SHP77 (cell line): ENCODE data around the gene PRMT9.

Experiments used
- DNase-seq, 2 experiments: peaks; one replicate each; lab custom pipeline; 2025; lab: John Stamatoyannopoulos, UW

The PRMT9 gene

GRCh38 chr4:147617841-147618691, 65.9 kb downstream of the PRMT9 start:
- DNase-seq: no peak

DNA sequence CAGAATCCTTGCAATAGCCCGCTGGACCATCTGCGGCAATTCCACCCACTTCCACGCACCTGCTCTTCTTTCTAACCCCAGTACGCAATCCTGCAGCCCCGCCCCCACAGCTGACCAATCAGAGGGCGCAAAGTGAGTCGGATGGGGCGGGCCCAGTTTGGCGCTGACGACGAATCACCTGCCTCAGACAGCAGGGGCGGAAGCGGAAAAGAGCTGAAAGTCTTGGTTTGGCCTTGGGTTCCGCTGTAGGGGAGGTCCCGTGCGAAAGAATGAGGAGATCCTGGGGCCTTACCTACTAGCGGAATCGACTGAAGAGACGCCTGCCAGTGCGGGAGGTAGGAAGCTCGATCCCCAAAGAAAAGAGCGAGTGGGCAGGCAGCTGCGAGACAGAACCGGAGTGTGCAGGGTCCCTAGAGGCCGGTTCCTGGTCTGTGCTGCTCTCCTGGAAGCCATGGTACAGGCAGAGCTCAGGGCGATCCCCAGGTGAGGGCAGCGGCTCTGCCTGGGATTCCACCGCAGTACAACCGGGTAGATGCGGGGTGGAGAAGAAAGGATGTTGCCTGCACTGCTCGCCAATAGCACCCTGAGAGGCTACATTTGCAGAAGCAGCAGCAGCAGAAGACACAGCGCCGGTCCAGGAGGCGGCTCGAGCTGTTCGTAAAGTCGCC, 66.7 kb downstream of the PRMT9 start, which contains the start of gene TMEM184C:
Gene TMEM184C (plus strand): TSS at position 225 of the 668 bp plus-strand sequence. CDS start 560 bp downstream, outside the sequence.
- DNase-seq: peak; percentile 94 to 95

DNA sequence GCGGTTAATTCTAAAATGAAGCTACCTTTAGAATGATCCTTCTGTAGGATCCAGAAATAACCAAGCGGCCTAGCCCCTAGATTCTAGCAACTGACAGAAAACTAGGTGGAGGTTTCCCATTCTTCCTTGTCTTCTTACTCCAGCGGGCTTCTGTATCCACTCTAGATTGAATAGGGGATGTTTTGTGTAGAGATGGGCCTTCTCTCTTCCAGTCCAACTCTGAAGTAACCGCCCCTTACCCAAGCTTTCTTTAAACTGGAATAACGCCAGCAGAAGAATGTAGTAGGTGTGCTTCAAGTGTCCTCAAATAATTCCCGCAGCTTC, 67.2 kb downstream of the PRMT9 start:
- no peak for DNase-seq

DNA sequence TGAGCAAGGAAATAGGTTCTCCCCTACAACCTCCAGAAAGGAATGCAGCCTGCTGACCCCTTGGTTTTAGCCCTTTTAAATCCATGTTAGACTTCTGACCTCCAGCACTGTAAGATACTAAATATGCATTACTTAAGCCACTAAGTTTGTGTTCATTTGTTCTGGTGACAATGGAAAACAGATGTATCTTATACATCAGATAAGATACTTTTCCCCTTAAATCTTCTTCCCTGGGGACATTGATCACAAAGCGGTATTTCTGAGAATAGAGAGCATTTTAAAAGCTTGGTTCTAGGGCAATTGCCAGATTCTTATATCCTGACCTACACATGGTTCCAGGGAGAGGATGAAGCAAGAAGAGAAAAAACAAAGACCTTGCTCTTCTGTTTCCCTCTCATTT, 73.3 kb downstream of the PRMT9 start:
- no peak for DNase-seq

DNA sequence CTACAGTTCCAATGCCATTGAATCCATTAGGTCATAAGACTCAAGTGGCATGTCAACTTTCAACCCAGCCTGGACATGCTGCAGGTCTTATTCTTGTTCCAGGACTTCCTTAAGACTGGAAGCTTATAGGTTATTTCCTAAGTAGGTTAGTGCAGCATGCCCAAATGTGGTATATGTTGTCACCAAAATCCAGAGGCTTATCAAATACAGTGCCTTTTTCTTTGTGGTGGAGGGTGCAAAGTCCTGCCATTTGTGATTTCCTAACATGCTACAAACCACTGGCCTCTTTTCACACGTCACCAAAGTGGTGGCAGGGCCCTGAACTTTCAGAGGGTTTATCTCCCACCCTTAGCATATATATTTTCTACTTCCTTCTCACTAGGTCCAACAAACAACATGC, 76.5 kb downstream of the PRMT9 start:
- DNase-seq: no peak

DNA sequence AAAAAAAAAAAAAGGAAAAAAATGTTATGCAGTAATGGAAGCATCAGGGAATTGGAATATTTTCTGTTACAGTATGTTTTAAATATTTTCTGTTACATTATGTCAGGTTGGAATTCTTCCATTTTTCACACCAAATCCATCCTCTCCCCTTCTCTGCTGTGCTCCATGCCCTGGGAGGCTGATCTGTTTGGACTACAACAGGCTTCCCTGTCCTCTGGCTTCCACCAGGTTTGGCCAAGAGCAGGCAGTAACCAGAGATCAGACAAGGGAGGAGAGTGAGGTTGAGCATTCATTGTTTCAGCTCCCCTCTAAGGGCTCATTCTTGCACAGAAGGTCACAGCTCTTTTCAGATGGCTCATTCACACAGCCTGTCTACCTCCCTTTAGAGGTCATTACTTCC, 78.5 kb downstream of the PRMT9 start:
- no peak for DNase-seq

GRCh38 chr4:147599769-147600168, 84.2 kb downstream of the PRMT9 start:
- DNase-seq: no peak

GRCh38 chr4:147599206-147599605, 84.8 kb downstream of the PRMT9 start:
- no peak for DNase-seq

GRCh38 chr4:147597561-147597960, 86.4 kb downstream of the PRMT9 start:
- no peak for DNase-seq

DNA sequence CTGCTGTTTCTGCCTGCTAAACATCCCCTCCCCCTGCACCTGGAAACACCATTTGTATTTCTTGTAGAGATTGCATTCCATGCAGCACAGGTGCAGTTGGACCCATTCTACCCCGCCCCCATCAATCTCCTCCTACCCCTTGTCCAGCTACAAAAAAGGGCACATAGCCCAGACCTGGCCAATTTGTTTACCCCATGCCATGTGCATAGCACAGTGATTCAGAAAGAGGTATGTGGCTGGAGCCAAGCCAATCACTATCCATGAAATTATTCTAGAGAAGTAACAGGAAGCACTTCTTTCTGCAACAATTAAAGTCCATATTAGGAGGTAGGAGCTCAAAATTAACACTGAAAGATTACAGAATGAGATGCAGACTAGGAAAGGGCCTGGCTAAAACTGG, 87.0 kb downstream of the PRMT9 start:
- DNase-seq: no peak

GRCh38 chr4:147596377-147596776, 87.6 kb downstream of the PRMT9 start:
- DNase-seq: no peak

- DNase-seq: no peak
Measured at GRCh38 chr4:147594578-147594977, 89.4 kb downstream of the PRMT9 start.

DNA sequence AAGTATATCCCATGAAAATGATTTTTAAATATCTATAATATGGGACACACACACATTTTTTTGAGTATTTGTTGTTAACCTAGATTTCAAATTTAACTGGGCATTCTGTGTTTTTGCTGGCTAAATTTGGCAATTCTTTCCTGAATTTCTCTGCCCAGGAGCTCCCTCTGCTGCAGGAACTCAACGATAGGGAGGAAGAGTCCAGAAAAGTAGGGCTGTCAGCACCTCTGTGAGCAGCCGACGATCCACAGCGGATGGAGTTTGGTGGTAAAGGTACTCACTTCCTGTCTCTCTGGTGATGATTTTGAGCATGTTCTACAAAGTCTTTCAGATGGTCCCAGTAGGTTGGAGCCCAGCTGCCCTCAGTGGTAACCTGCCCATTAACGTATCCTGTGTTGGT, 89.9 kb downstream of the PRMT9 start:
- DNase-seq: no peak

- DNase-seq: no peak
Measured at GRCh38 chr4:147591106-147591505, 92.9 kb downstream of the PRMT9 start.

- peak; percentile 43 to 50 for DNase-seq
Measured at GRCh38 chr4:147590249-147590920, 93.6 kb downstream of the PRMT9 start.

- no peak for DNase-seq
Measured at GRCh38 chr4:147589586-147589985, 94.4 kb downstream of the PRMT9 start.
